Uterus (tissue), 2 donors: Measurements from ENCODE around the gene RNF186.

Experiments
- CTCF ChIP-seq, 4 experiments: fragments of 200-600 bp in 2 of 4; fragments of 450-650 bp in 2 of 4; sonication (generic) in 2 of 4; IDR thresholded peaks; one replicate each; pipeline ENCODE4 v1.5.1; 2016 to 2019; ENCODE audit warnings: antibody characterized with exemption in 4 of 4, mild to moderate bottlenecking in 2 of 4, moderate library complexity in 1 of 4
- POLR2A ChIP-seq, 2 donors: fragments of 450-650 bp; IDR thresholded peaks; one replicate each; pipeline ENCODE4 v1.6.1; 2016; ENCODE audit warnings: antibody characterized with exemption in 2 of 2, mild to moderate bottlenecking in 1 of 2, moderate library complexity in 1 of 2

GRCh38 chr1:19860418-19860817 is 45.3 kb upstream of the RNF186 start:
- TF ChIP-seq CTCF (IDR thresholded peaks at IDR 0.05) (no peak), POLR2A (IDR thresholded peaks at IDR 0.05) (no peak)
